ENCODE results near the gene JMJD6. TPM values are rescaled to one million over a fixed set of nuclear protein-coding genes. Genes with fewer than 3 reads are reported as not detected.

Gene JMJD6
- total RNA-seq, 1 donor from 2014 or later, result 15.7 TPM

GRCh38 chr17:76672270-76672851, 54.0 kb downstream of the JMJD6 start:
- peak overlapping the region; percentile 97 for H3K27ac Mint-ChIP-seq
- no peaks in the 10 kb centered on the region for H3K36me3 Mint-ChIP-seq
- no peaks in the 10 kb centered on the region for H3K27me3 Mint-ChIP-seq (ENCODE audit: low read depth)
- TF ChIP-seq CTCF (IDR thresholded peaks at IDR 0.05; ENCODE audit: unreplicated experiment), result no peak
- no peaks in the 10 kb centered on the region for H3K9me3 Mint-ChIP-seq
- H3K4me3 Mint-ChIP-seq, result peak overlapping the region; percentile 82
- peaks cover 41% of the 10 kb centered on the region for H3K4me1 Mint-ChIP-seq
- no peak for DNase-seq (ENCODE audit: low spot score in 2 of 2, unreplicated experiment in 2 of 2)

- H3K9me3 Mint-ChIP-seq, result no peaks in the 10 kb centered on the region
- H3K4me3 Mint-ChIP-seq, result peak overlapping the region; percentile 82
- peaks cover 44% of the 10 kb centered on the region for H3K4me1 Mint-ChIP-seq
- H3K36me3 Mint-ChIP-seq, result no peaks in the 10 kb centered on the region
- no peak for DNase-seq (ENCODE audit: low spot score in 2 of 2, unreplicated experiment in 2 of 2)
- no peaks in the 10 kb centered on the region for H3K27me3 Mint-ChIP-seq (ENCODE audit: low read depth)
- no peak for TF ChIP-seq CTCF (IDR thresholded peaks at IDR 0.05; ENCODE audit: unreplicated experiment)
- peak overlapping the region; percentile 97 for H3K27ac Mint-ChIP-seq
Observed at GRCh38 chr17:76671912-76672262, 54.5 kb downstream of the JMJD6 start.

- TF ChIP-seq CTCF (IDR thresholded peaks at IDR 0.05; ENCODE audit: unreplicated experiment), result no peak
- no peaks in the 10 kb centered on the region for H3K27me3 Mint-ChIP-seq (ENCODE audit: low read depth)
- no peaks in the 10 kb centered on the region for H3K9me3 Mint-ChIP-seq
- no peaks in the 10 kb centered on the region for H3K36me3 Mint-ChIP-seq
- peaks cover 47% of the 10 kb centered on the region for H3K4me1 Mint-ChIP-seq
- H3K27ac Mint-ChIP-seq, result peak overlapping the region; percentile 97
- peak; percentile 99 to 100 for DNase-seq (ENCODE audit: low spot score in 2 of 2, unreplicated experiment in 2 of 2)
- peak overlapping the region; percentile 82 for H3K4me3 Mint-ChIP-seq
Observed at GRCh38 chr17:76671123-76671911, 55.1 kb downstream of the JMJD6 start.

GRCh38 chr17:76670718-76671122, 55.7 kb downstream of the JMJD6 start:
- Mint-ChIP-seq H3K9me3 (no peaks in the 10 kb centered on the region), H3K27ac (peak overlapping the region; percentile 97), H3K4me1 (peaks cover 47% of the 10 kb centered on the region), H3K36me3 (no peaks in the 10 kb centered on the region), H3K4me3 (peak overlapping the region; percentile 82), H3K27me3 (ENCODE audit: low read depth) (no peaks in the 10 kb centered on the region)
- DNase-seq (ENCODE audit: low spot score in 2 of 2, unreplicated experiment in 2 of 2), result no peak
- TF ChIP-seq CTCF (IDR thresholded peaks at IDR 0.05; ENCODE audit: unreplicated experiment), result no peak

GRCh38 chr17:76670020-76670717, 56.2 kb downstream of the JMJD6 start:
- Mint-ChIP-seq H3K9me3 (no peaks in the 10 kb centered on the region), H3K27ac (peak overlapping the region; percentile 97), H3K27me3 (ENCODE audit: low read depth) (no peaks in the 10 kb centered on the region), H3K4me1 (peaks cover 47% of the 10 kb centered on the region), H3K4me3 (no peak overlapping the region), H3K36me3 (no peaks in the 10 kb centered on the region)
- no peak for DNase-seq (ENCODE audit: low spot score in 2 of 2, unreplicated experiment in 2 of 2)
- TF ChIP-seq CTCF (IDR thresholded peaks at IDR 0.05; ENCODE audit: unreplicated experiment), result no peak

Small RNAs within 50 kb of the gene (microRNA-seq; reads per million reads assigned to microRNA genes)
- 6.7 reads per million, percentile 25 among the genes with 10 or more reads in this experiment for gene MIR636

Other genes with a start within 250 kb of the JMJD6 start
- 19.1 to 21.6 TPM (median 21.5 TPM) in 3 replicates for gene RHBDF2, start 225.2 kb downstream of the JMJD6 start, total RNA-seq
- gene CYGB, start 188.9 kb downstream of the JMJD6 start, total RNA-seq, result 8.6 to 10.4 TPM (median 10.1 TPM) in 3 replicates
- 8.7 to 9.9 TPM (median 9.9 TPM) in 3 replicates for gene PRCD, start 186.6 kb downstream of the JMJD6 start, total RNA-seq
- 1.3 to 1.9 TPM (median 1.5 TPM) in 3 replicates for gene ST6GALNAC2, start 140.7 kb downstream of the JMJD6 start, total RNA-seq
- gene ST6GALNAC1, start 82.8 kb downstream of the JMJD6 start, total RNA-seq, result 1.3 to 1.5 TPM (median 1.4 TPM) in 3 replicates
- gene MXRA7, start 15.6 kb downstream of the JMJD6 start, total RNA-seq, result 53.6 to 57.9 TPM (median 56.5 TPM) in 3 replicates
- 22.0 to 25.6 TPM (median 22.1 TPM) in 3 replicates for gene METTL23, start 233 bp upstream of the JMJD6 start, total RNA-seq
- gene SRSF2, start 10.7 kb upstream of the JMJD6 start, total RNA-seq, result 229 to 239 TPM (median 231 TPM) in 3 replicates
- gene MFSD11, start 11.5 kb upstream of the JMJD6 start, total RNA-seq, result 34.4 to 39.7 TPM (median 34.7 TPM) in 3 replicates
- gene MGAT5B, start 141.8 kb upstream of the JMJD6 start, total RNA-seq, result 0.47 to 1.0 TPM (median 0.78 TPM) in 3 replicates

Data from mesothelial cell of epicardium (in vitro differentiated cells).